BE2C (cell line): ENCODE data around the gene TGM2.
"Not testable (repeated sequence)": the region's sequence is repeated elsewhere in the genome, so short reads cannot be mapped to it uniquely, and the experiment has no call there.

ENCODE experiments used
- DNase-seq: peaks from one replicate; pipeline ENCODE4 v3.0.0-alpha.2; 2020
- H3K27me3 ChIP-seq: fragments of 250-450 bp; sonication (Bioruptor Pico); 2 replicates; pipeline ENCODE4 v1.5.1; 2020; ENCODE audit warnings: mild to moderate bottlenecking
- H3K36me3 ChIP-seq: fragments of 250-450 bp; sonication (Bioruptor Pico); 2 replicates; pipeline ENCODE4 v1.5.1; 2020; ENCODE audit warnings: mild to moderate bottlenecking
- H3K4me1 ChIP-seq: fragments of 250-450 bp; sonication (Bioruptor Pico); 2 replicates; pipeline ENCODE4 v1.5.1; 2020
- H3K4me3 ChIP-seq: 2 replicates; pipeline ENCODE4 v1.5.1; 2011; ENCODE audit warnings: low read depth, low read length
- H3K9me3 ChIP-seq: fragments of 250-450 bp; sonication (Bioruptor Pico); 2 replicates; pipeline ENCODE4 v1.5.1; 2020
- TF ChIP-seq, protein P1 (sequence below): IDR thresholded peaks from 2 replicates; pipeline ENCODE4 v1.5.1; 2012; ENCODE audit warnings: mild to moderate bottlenecking, low read depth, low read length

The TGM2 gene

DNA sequence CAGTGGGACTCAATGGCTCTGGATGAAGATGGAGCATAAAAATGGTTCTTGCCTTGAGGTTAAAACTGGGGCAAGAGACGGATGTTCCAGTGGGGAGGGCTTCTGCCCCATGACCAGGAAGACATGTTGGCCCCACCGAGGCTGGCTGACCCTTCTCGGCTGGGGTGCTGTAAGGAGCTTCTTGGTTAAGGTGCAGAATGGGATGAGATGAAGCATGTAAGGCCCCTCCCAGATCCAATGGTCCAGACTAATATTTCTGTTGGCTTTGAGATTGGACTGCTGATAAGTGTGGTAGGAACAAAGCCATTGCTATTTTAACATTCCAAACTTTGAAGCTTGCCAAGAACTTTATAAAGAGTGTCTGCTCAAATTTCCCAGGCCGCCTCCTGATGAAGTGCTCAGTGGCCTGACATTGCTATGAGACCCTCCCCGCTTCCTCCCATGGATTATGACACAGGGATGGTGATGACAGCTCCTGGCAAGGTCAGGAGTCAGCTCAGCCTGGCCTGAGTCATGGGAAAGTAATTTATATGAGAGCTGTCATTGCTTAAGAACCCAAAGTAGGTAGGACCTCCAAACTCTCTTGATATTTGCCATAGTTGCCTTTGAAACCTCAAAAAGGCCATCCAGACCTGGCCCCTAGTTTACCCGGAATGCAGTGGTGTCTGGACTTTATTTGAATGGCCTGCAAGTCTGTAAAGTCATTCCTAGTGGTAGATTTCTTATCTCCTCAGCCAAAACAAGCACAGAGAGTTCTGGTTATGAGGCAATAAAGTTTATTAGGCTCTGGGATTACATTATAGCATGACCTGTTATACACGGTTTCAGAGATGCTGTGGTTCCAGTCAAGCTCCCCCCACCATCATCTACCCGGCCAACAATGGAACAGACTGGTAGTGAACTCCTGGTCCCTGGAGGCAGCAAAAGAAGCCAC lies 55.2 kb downstream of the TGM2 start:
- Histone ChIP-seq H3K4me3 (no peak overlapping the region), H3K27me3 (no peaks in the 10 kb centered on the region), H3K9me3 (no peaks in the 10 kb centered on the region), H3K4me1 (peaks cover 37% of the 10 kb centered on the region), H3K36me3 (no peaks in the 10 kb centered on the region)
- peak; percentile 66 for DNase-seq
- TF ChIP-seq, protein P1, sequence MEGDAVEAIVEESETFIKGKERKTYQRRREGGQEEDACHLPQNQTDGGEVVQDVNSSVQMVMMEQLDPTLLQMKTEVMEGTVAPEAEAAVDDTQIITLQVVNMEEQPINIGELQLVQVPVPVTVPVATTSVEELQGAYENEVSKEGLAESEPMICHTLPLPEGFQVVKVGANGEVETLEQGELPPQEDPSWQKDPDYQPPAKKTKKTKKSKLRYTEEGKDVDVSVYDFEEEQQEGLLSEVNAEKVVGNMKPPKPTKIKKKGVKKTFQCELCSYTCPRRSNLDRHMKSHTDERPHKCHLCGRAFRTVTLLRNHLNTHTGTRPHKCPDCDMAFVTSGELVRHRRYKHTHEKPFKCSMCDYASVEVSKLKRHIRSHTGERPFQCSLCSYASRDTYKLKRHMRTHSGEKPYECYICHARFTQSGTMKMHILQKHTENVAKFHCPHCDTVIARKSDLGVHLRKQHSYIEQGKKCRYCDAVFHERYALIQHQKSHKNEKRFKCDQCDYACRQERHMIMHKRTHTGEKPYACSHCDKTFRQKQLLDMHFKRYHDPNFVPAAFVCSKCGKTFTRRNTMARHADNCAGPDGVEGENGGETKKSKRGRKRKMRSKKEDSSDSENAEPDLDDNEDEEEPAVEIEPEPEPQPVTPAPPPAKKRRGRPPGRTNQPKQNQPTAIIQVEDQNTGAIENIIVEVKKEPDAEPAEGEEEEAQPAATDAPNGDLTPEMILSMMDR, result no peak

DNA sequence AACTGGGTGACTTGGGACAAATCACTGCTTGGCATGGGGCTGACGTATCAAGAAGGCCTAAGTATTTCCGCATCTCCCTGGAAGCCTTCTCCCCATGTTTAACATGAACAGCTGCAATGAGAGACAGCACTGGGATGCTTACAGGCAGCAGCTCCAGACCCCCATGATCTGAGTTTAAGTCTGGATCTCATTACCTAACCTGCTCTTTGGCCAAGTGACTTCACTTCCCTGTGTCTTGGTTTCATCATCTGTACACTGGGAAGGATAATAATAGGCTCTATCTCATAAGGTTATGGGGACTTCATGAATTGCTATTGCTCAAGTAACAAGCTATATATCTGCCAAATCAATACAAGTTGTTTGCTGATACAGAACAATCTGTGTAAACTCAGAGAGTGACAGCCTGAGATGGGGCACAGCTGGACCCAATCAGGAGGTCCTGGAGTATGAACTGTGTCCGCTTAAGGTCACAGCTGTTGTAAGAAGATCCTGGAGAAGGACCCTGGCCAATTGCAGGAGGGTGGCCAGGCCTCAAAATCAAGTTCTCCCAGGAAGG lies 56.0 kb downstream of the TGM2 start:
- peaks cover 31% of the 10 kb centered on the region for H3K4me1 ChIP-seq
- H3K9me3 ChIP-seq, result no peaks in the 10 kb centered on the region

DNA sequence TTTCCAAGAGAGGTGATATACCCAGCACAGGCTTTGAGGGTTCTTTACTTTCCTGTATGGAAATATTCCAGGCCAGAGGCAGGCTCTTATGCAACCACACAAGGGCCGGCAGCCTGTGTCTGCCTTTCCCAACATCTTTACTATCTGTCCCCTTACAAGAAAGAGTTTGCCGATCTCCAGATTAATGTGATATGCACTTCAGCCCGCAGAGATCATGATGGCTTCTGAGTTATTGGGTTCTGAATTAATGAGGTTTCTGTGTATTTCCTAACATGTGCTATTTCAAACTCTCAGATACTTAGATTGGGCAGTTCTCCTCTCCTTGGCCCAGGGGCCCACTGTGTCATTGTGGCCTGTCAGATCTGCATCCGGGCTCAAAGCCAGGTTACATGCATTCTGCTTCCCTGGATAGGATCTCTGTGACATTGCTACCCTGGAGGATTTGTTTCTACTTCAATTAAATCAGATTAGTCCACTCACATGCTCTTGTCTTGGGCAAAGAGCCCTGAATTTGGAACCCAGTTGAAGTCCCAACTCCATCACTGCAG lies 56.6 kb downstream of the TGM2 start:
- TF ChIP-seq, protein P1, result no peak
- no peak overlapping the region for H3K4me3 ChIP-seq
- peak; percentile 84 for DNase-seq
- peaks cover 26% of the 10 kb centered on the region for H3K4me1 ChIP-seq
- H3K36me3 ChIP-seq, result no peaks in the 10 kb centered on the region
- H3K27me3 ChIP-seq, result no peaks in the 10 kb centered on the region
- no peaks in the 10 kb centered on the region for H3K9me3 ChIP-seq

More for the DNA sequence above, 56.0 kb downstream of the TGM2 start:
- H3K27me3 ChIP-seq, result no peaks in the 10 kb centered on the region
- DNase-seq, result no peak
- TF ChIP-seq, protein P1, result no peak
- H3K4me3 ChIP-seq, result no peak overlapping the region
- no peaks in the 10 kb centered on the region for H3K36me3 ChIP-seq

DNA sequence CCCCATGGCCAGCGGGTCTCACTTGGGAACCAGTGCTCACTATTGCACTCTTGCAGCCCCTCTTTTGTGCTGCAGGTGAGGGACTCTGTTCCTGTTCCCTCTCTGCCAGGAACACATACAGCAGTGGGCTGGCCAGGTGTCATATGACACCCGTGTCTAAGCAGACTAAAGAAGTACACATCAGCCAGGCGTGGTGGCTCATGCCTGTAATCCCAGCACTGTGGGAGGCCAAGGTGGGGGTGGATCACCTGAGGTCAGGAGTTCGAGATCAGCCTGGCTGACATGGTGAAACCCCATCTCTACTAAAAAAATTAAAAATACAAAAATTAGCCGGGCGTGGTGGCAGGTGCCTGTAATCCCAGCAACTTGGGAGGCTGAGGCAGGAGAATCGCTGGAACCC lies 57.2 kb downstream of the TGM2 start:
- not testable (repeated sequence) for H3K36me3 ChIP-seq, H3K4me3 ChIP-seq, DNase-seq, H3K27me3 ChIP-seq, H3K9me3 ChIP-seq
- H3K4me1 ChIP-seq, result peaks cover 21% of the 10 kb centered on the region

DNA sequence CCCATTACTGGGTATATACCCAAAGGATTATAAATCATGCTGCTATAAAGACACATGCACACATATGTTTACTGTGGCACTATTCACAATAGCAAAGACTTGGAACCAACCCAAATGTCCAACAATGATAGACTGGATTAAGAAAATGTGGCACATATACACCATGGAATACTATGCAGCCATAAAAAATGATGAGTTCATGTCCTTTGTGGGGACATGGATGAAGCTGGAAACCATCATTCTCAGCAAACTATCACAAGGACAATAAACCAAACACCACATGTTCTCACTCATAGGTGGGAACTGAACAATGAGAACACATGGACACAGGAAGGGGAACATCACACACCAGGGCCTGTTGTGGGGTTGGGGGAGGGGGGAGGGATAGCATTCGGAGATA lies 57.7 kb downstream of the TGM2 start:
- not testable (repeated sequence) for DNase-seq, H3K9me3 ChIP-seq, H3K36me3 ChIP-seq, H3K4me3 ChIP-seq, H3K27me3 ChIP-seq
- peaks cover 21% of the 10 kb centered on the region for H3K4me1 ChIP-seq

DNA sequence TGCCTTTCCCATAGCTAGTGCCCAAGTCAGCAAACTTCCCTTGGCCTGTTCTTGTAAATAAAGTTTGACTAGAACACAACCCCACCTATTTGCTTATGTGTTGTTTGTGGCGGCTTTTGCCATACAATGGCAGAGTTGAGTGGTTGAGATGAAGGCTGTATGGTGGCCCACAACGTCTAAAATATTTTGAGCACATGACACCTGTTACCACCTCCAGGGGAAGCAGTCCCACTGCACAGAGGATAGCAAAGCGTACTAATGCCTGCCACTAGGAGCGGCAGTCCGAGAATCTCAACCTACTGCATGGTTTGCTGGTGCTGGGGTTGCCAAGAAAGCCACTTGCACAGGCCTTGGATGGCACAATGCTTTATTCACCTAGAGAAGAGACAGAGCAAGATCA lies 58.6 kb downstream of the TGM2 start:
- Histone ChIP-seq H3K4me1 (peaks cover 21% of the 10 kb centered on the region), H3K27me3 (no peaks in the 10 kb centered on the region), H3K9me3 (no peaks in the 10 kb centered on the region), H3K4me3 (no peak overlapping the region), H3K36me3 (no peaks in the 10 kb centered on the region)
- TF ChIP-seq, protein P1, result no peak
- no peak for DNase-seq

DNA sequence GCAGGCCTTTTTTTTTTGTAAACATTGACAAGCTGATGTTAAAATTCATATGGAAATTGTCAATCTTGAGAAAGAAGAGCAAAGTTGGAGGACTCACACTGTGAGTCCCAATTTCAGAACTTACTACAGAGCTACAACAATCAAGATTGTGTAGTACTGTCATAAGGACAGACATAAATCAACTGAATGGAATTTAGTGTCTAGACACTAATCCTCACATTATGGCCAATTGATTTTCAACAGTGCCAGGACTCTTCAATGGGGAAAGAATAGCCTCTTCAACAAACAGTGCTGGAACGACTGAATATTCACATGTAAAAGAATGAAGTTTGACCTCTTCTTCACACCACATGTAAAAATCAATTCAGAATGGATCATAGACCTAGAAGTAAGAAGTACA lies 60.8 kb downstream of the TGM2 start:
- H3K9me3 ChIP-seq, result no peaks in the 10 kb centered on the region
- H3K27me3 ChIP-seq, result no peaks in the 10 kb centered on the region
- H3K4me3 ChIP-seq, result no peak overlapping the region
- DNase-seq, result no peak
- no peaks in the 10 kb centered on the region for H3K36me3 ChIP-seq
- peaks cover 10% of the 10 kb centered on the region for H3K4me1 ChIP-seq
- TF ChIP-seq, protein P1, result no peak

DNA sequence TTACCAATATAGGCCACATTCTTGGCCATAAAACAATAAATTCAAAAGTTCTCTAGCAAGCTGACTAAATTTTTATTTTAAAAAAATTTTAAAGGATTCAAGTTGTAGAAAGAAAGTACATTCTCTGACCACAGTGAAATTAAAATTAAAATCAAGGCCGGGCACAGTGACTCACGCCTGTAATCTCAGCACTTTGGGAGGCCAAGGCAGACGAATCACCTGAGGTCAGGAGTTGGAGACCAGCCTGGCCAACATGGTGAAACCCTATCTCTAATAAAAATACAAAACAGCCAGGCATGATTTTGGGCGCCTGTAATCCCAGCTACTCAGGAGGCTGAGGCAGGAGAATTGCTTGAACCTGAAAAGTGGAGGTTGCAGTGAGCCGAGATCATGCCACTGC lies 62.9 kb downstream of the TGM2 start:
- H3K4me1 ChIP-seq, H3K4me3 ChIP-seq, H3K27me3 ChIP-seq, DNase-seq, H3K36me3 ChIP-seq, H3K9me3 ChIP-seq: not testable (repeated sequence)
